Measurements from ENCODE around the gene SPIN1. TPM values are rescaled to one million over a fixed set of nuclear protein-coding genes. Genes with fewer than 3 reads are reported as not detected.
"Not testable (repeated sequence)": the region's sequence is repeated elsewhere in the genome, so short reads cannot be mapped to it uniquely, and the experiment has no call there.

SPIN1 gene
- total and polyA plus RNA-seq, 2 experiments from 2014 or later: 49.0 to 158 TPM

- TF ChIP-seq EZH2 (IDR thresholded peaks at IDR 0.05; ENCODE audit: low read depth, unreplicated experiment) (no peak), POLR2AphosphoS5 (IDR thresholded peaks at IDR 0.05; ENCODE audit: low read depth) (no peak), CREB1 (CRISPR knock-in tag; IDR thresholded peaks at IDR 0.05; ENCODE audit: low read depth) (no peak)
Measured at GRCh38 chr9:88355166-88355565, 33.1 kb upstream of the SPIN1 start (continued).

- H3K27me3 Mint-ChIP-seq (ENCODE audit: insufficient read depth, low read depth, poor library complexity); H3K4me3 Mint-ChIP-seq: not testable (repeated sequence)
- H3K9me3 Mint-ChIP-seq: peaks cover 11% of the 10 kb centered on the region; the same call in 2 of the 3 replicates
Measured at GRCh38 chr9:88357250-88357649, 31.0 kb upstream of the SPIN1 start.

GRCh38 chr9:88358723-88359122 lies 29.5 kb upstream of the SPIN1 start:
- peaks cover 9% of the 10 kb centered on the region for H3K4me1 Mint-ChIP-seq
- peaks cover 4% of the 10 kb centered on the region for H3K27me3 Mint-ChIP-seq (ENCODE audit: insufficient read depth, low read depth, poor library complexity)
- no peaks in the 10 kb centered on the region for H3K79me2 ChIP-seq (replicated peaks; ENCODE audit: insufficient read depth)
- H3K9me2 ChIP-seq (ENCODE audit: insufficient read depth): no peaks in the 10 kb centered on the region
- H4K20me1 ChIP-seq (replicated peaks; ENCODE audit: insufficient read depth): no peaks in the 10 kb centered on the region
- H3K36me3 Mint-ChIP-seq (ENCODE audit: low read depth): peaks cover 7% of the 10 kb centered on the region; the same call in 2 of the 3 replicates
- no peak overlapping the region for H3K4me3 Mint-ChIP-seq
- no peaks in the 10 kb centered on the region for H3K27me3 ChIP-seq (ENCODE audit: insufficient read depth)
- H3K4me1 ChIP-seq (ENCODE audit: insufficient read depth): peaks cover 11% of the 10 kb centered on the region; the same call in 1 of the 2 replicates
- no peak overlapping the region for H3K27ac ChIP-seq (ENCODE audit: low read depth)
- no peak overlapping the region for H2AFZ ChIP-seq
- no peak for DNase-seq (ENCODE audit: low spot score)
- H3K4me2 ChIP-seq: no peak overlapping the region
- H3K27ac Mint-ChIP-seq: no peak overlapping the region
- peaks cover 11% of the 10 kb centered on the region; the same call in 2 of the 3 replicates for H3K9me3 Mint-ChIP-seq
- no peaks in the 10 kb centered on the region for H3K36me3 ChIP-seq (ENCODE audit: insufficient read depth)
- no peaks in the 10 kb centered on the region for H3F3A ChIP-seq (replicated peaks; ENCODE audit: low read depth)
- no peak overlapping the region for H3K4me3 ChIP-seq
- no peak for ATAC-seq
- TF ChIP-seq EZH2 (IDR thresholded peaks at IDR 0.05; ENCODE audit: low read depth, unreplicated experiment): no peak
- TF ChIP-seq NANOG (IDR thresholded peaks at IDR 0.05; ENCODE audit: borderline replicate concordance): no peak
- no peak for TF ChIP-seq CTCF (conservative IDR thresholded peaks at IDR 0.05; ENCODE audit: low read depth in 2 of 2)
- TF ChIP-seq CREB1 (CRISPR knock-in tag; IDR thresholded peaks at IDR 0.05; ENCODE audit: low read depth): no peak
- TF ChIP-seq EZH2phosphoT487 (IDR thresholded peaks at IDR 0.05; ENCODE audit: unreplicated experiment): no peak
- TF ChIP-seq STAT1 (IDR thresholded peaks at IDR 0.05; ENCODE audit: unreplicated experiment): no peak
- TF ChIP-seq POLR2AphosphoS5 (IDR thresholded peaks at IDR 0.05; ENCODE audit: low read depth): no peak
- no peak for TF ChIP-seq ETS1 (IDR thresholded peaks at IDR 0.05)
- no peak for TF ChIP-seq ZNF331 (CRISPR knock-in tag; IDR thresholded peaks at IDR 0.05; ENCODE audit: low read depth)
- no peak for TF ChIP-seq ZNF114 (CRISPR knock-in tag; IDR thresholded peaks at IDR 0.05)
- TF ChIP-seq JUNB (IDR thresholded peaks at IDR 0.05; ENCODE audit: unreplicated experiment): no peak
- no peak for TF ChIP-seq REST (IDR thresholded peaks at IDR 0.05; ENCODE audit: unreplicated experiment)

More at GRCh38 chr9:88357250-88357649, 31.0 kb upstream of the SPIN1 start:
- not testable (repeated sequence) for DNase-seq (ENCODE audit: low spot score); H3K4me2 ChIP-seq; H3K79me2 ChIP-seq (replicated peaks; ENCODE audit: insufficient read depth); H3F3A ChIP-seq (replicated peaks; ENCODE audit: low read depth); H3K4me1 ChIP-seq (ENCODE audit: insufficient read depth); H3K4me3 ChIP-seq; H3K36me3 ChIP-seq (ENCODE audit: insufficient read depth); H3K27me3 ChIP-seq (ENCODE audit: insufficient read depth); H3K36me3 Mint-ChIP-seq (ENCODE audit: low read depth); H2AFZ ChIP-seq; H3K9me2 ChIP-seq (ENCODE audit: insufficient read depth); H3K27ac Mint-ChIP-seq; H4K20me1 ChIP-seq (replicated peaks; ENCODE audit: insufficient read depth); H3K4me1 Mint-ChIP-seq; H3K27ac ChIP-seq (ENCODE audit: low read depth); ATAC-seq
